Mesodermal cell (in vitro differentiated cells): Measurements from ENCODE around the gene KIR2DL3. TPM values are rescaled to one million over a fixed set of nuclear protein-coding genes. Genes with fewer than 3 reads are reported as not detected.
"Not testable (repeated sequence)": the region's sequence is repeated elsewhere in the genome, so short reads cannot be mapped to it uniquely, and the experiment has no call there.

Source experiments
- H3K27ac ChIP-seq: 2 replicates; pipeline ENCODE4 v1.7.0; 2013; ENCODE audit warnings: mild to moderate bottlenecking, low read depth, low read length, moderate library complexity; ENCODE audit not compliant: severe bottlenecking
- H3K36me3 ChIP-seq: 2 replicates; pipeline ENCODE4 v1.7.1; 2013; ENCODE audit warnings: mild to moderate bottlenecking, low read length, moderate library complexity; ENCODE audit not compliant: control insufficient read depth, insufficient read depth
- H3K4me1 ChIP-seq: one replicate; pipeline ENCODE4 v1.7.1; 2013; ENCODE audit warnings: mild to moderate bottlenecking, low read length; ENCODE audit not compliant: insufficient read depth, control insufficient read depth, poor library complexity, severe bottlenecking
- H3K4me3 ChIP-seq: 2 replicates; pipeline ENCODE4 v1.7.0; 2013; ENCODE audit warnings: low read length, control low read depth, mild to moderate bottlenecking; ENCODE audit not compliant: insufficient read depth, poor library complexity, severe bottlenecking; ENCODE audit errors: extremely low read depth
- H3K9me3 ChIP-seq: 2 replicates; pipeline ENCODE4 v1.7.1; 2013; ENCODE audit warnings: mild to moderate bottlenecking, low read length, moderate library complexity; ENCODE audit not compliant: control insufficient read depth
- WGBS, 2 experiments: methylation state at CpG; one replicate each; pipeline ENCODE4 v1.1.5; 2013; ENCODE audit warnings: missing lambda C conversion rate in 2 of 2; ENCODE audit not compliant: insufficient coverage in 2 of 2; 5-methylcytosine and 5-hydroxymethylcytosine counted together
- polyA plus RNA-seq, 2 experiments: library from polyadenylated mRNA; stranded (reverse); fragments of 50-300 nt; gene quantifications; one replicate each; pipeline ENCODE4 v1.2.3, GENCODE V29; 2013

KIR2DL3 gene
- not detected for polyA plus RNA-seq (2013, experiment 1 of 2)
- not detected for polyA plus RNA-seq (2013, experiment 2 of 2)

DNA sequence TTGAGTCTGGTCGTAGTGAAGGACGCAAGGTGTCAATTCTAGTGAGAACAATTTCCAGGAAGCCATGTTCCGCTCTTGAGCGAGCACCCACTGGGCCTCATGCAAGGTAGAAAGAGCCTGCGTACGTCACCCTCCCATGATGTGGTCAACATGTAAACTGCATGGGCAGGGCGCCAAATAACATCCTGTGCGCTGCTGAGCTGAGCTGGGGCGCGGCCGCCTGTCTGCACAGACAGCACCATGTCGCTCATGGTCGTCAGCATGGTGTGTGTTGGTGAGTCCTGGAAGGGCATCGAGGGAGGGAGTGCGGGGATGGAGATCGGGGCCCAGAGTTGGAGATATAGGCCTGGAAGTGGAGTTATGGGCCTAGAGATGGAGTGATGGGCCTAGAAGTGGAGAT lies at the start of gene KIR2DL3:
Gene KIR2DL3 (plus strand): TSS at position 208 of the 400 bp plus-strand sequence. CDS start 33 bp downstream, at position 241.
- not testable (repeated sequence) for H3K4me3 ChIP-seq, H3K27ac ChIP-seq, H3K4me1 ChIP-seq, H3K36me3 ChIP-seq
- WGBS, 2 experiments = 76 to 85% methylated on average over 7 to 12 of the region's 16 CpGs
- H3K9me3 ChIP-seq = peaks cover 22% of the 10 kb centered on the region

DNA sequence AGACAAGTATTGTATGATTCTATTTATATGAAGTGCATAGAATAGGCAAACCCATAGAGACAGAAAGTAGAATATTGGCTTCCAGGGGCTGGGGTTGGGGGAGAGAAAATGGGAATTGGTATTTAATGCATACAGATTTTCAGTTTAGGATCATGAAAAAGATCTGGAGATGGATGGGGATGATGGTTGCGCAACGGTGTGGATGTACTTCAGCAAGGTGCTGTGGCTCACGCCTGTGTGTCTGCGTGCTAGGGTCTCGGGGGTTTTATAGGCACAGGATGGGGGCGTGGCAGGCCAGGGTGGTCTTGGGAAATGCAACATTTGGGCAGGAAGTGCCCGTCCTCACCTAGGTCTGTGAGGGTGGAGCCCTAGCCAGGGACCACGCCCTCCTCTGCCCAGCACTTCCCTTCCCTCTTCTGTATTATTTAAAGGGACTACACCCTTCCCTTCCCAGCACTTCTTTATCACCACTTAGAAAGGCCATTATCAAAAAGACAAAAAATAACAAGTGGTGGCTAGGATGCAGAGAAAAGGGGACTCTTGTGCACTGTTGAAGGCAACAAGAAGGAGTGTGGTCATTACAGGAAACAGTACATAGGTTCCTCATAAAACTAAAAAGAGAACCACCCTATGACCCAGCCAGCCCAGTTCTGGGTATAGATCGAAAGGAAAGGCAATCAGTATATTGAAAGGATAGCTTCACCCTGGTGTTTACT lies 46.6 kb upstream of the KIR2DL3 start:
- H3K27ac ChIP-seq = no peak overlapping the region
- no peaks in the 10 kb centered on the region for H3K36me3 ChIP-seq
- H3K4me3 ChIP-seq = no peak overlapping the region
- WGBS, 2 experiments = 51 to 56% methylated on average over 6 to 7 of the region's 9 CpGs
- peaks cover 55% of the 10 kb centered on the region for H3K9me3 ChIP-seq
- no peaks in the 10 kb centered on the region for H3K4me1 ChIP-seq

DNA sequence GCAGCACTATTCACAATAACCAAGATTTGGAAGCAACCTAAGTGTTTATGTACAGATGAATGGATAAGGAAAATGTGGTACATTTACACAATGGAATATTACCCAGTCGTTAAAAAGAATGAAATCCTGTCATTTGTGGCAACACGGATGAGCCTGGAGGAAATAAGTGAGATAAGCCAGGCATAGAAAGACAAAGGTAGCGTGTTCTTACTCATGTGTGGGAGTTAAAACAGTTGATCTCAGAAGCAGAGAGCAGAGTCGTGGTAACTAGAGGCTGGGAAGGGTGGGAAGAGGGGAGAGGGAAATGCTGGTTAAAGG lies 46.1 kb upstream of the KIR2DL3 start:
- H3K4me1 ChIP-seq = no peaks in the 10 kb centered on the region
- H3K4me3 ChIP-seq = no peak overlapping the region
- no peaks in the 10 kb centered on the region for H3K36me3 ChIP-seq
- 43% methylated on average over 4 of the region's 4 CpGs for WGBS, 2 experiments
- H3K27ac ChIP-seq = no peak overlapping the region
- peaks cover 54% of the 10 kb centered on the region for H3K9me3 ChIP-seq

DNA sequence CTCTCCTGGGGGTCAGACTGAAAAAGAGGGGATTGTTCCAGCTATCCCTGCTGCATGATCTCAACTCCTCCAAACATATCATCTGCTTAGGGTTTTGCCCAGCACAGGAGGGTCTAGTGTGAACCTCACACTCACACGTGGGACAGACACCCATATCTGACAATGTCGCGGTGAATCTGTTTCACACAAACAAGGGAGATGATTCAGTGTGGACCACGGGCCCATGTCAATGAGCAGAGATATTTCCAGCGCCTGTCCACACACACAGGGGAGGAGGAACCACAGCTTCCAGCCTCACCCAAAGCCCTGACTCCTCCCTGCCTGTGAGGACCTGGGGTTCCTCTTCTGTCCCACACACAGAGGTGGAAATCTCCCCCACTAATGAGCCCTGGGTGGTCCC lies 43.7 kb upstream of the KIR2DL3 start:
- H3K9me3 ChIP-seq = peaks cover 56% of the 10 kb centered on the region
- H3K36me3 ChIP-seq = no peaks in the 10 kb centered on the region
- no peak overlapping the region for H3K4me3 ChIP-seq
- WGBS, 2 experiments = 61 to 63% methylated on average over 4 to 5 of the region's 5 CpGs
- H3K4me1 ChIP-seq = no peaks in the 10 kb centered on the region
- H3K27ac ChIP-seq = no peak overlapping the region

DNA sequence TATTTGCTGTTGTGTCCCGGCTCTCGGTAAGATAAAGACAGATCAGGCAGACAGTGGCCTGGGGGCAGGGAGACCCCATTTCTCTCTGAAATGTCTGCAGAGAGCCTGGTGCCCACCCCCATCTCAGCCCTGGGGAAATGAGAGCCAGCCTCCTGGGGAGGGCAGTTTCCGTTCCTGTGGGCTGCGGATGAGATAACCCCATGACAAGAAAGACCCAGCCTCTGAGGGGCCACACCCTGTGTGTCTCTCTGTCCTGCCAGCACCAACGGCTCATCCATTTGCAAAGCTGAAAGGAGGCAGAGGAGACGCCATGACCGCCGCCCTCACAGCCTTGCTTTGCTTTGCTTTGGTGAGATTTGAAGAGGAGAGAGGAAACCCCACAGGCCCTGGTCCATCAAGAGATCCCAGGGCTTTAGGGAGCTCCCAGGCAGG lies 42.2 kb upstream of the KIR2DL3 start:
- no peaks in the 10 kb centered on the region for H3K4me1 ChIP-seq
- peaks cover 65% of the 10 kb centered on the region for H3K9me3 ChIP-seq
- WGBS, 2 experiments = 90% methylated on average over 6 to 7 of the region's 8 CpGs
- no peak overlapping the region for H3K4me3 ChIP-seq
- H3K36me3 ChIP-seq = no peaks in the 10 kb centered on the region
- H3K27ac ChIP-seq = no peak overlapping the region

DNA sequence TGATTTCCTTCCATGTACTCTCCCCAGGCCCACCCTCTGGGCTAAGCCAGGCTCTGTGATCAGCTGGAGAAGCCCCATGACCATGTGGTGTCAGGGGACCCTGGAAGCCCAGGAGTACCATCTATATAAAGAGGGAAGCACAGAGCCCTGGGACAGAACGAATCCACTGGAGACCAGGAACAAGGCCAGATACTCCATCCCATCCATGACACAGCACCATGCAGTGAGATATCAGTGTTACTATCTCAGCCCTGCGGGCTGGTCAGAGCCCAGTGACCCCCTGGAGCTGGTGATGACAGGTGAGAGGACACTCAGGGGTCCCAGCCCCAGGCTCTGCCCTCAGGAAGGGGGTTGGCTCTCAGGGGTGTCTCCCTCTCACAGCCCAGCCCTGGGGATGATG lies 41.5 kb upstream of the KIR2DL3 start:
- Histone ChIP-seq H3K9me3 (peaks cover 65% of the 10 kb centered on the region), H3K36me3 (no peaks in the 10 kb centered on the region), H3K4me1 (no peaks in the 10 kb centered on the region), H3K4me3 (no peak overlapping the region), H3K27ac (no peak overlapping the region)
- 33 to 37% methylated on average over 1 to 2 of the region's 2 CpGs for WGBS, 2 experiments

DNA sequence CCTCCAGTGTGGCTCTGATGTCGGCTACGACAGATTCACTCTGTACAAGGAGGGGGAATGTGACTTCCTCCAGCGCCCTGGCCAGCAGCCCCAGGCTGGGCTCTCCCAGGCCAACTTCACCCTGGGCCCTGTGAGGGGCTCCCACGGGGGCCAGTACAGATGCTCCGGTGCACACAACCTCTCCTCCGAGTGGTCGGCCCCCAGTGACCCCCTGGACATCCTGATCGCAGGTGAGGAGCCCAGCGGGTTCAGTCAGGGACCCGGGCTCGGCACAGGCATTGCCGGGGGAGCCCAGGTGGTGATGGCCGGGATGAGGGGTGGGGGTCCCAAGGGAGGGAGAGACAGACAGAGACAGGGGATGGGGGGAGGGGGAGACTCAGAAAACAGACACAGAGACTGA lies 40.6 kb upstream of the KIR2DL3 start:
- not testable (repeated sequence) for H3K36me3 ChIP-seq
- WGBS, 2 experiments = 60 to 70% methylated on average over 2 to 4 of the region's 13 CpGs

DNA sequence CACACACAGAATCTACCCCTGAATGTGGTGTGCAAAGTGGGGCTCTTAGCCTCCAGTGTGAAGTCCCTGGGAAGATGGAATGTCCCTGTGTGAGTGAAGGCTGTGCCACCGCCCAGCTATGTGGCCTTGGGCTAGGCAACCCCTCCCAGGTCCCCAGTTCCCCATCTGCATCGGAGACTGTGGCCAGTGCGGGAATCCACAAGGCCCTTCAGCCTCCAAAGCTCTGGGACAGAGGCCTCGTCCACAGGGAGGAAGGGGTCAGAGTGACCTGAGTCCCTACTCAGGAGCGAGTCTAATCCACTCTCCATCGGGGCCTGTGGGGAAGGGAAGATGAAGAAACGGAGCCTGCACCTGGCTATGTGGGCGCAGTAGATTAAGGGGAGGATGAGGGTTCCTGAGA lies 33.4 kb upstream of the KIR2DL3 start:
- Histone ChIP-seq H3K36me3 (no peaks in the 10 kb centered on the region), H3K4me1 (no peaks in the 10 kb centered on the region), H3K9me3 (peaks cover 65% of the 10 kb centered on the region), H3K4me3 (no peak overlapping the region), H3K27ac (no peak overlapping the region)
- 58 to 62% methylated on average over 7 to 8 of the region's 8 CpGs for WGBS, 2 experiments

More for the DNA sequence above, 40.6 kb upstream of the KIR2DL3 start:
- H3K4me3 ChIP-seq, H3K27ac ChIP-seq, H3K4me1 ChIP-seq: not testable (repeated sequence)
- peaks cover 62% of the 10 kb centered on the region for H3K9me3 ChIP-seq

DNA sequence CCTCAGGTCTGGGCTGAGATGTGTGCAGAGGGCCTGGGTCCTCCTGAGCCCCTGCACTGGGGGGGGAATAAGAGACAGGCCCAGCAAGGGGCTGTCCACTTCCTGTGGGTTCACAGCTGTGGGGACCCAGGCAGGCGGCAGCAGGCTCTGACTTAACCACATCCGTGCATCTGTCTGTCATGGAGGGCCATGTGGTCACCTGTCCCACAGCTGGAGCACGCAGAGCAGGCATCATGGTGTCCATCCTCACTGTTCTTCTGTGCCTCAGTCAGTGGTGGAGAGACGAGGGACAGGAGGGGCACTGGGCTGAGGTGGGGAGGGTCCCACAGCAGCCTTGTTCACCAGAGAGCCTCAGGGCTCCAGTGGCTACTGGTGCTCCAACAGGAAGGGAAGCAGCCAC lies 30.4 kb upstream of the KIR2DL3 start:
- WGBS, 2 experiments = 47 to 59% methylated on average over 3 to 4 of the region's 4 CpGs
- Histone ChIP-seq H3K9me3 (peaks cover 57% of the 10 kb centered on the region), H3K4me3 (no peak overlapping the region), H3K27ac (no peak overlapping the region), H3K36me3 (no peaks in the 10 kb centered on the region), H3K4me1 (no peaks in the 10 kb centered on the region)

DNA sequence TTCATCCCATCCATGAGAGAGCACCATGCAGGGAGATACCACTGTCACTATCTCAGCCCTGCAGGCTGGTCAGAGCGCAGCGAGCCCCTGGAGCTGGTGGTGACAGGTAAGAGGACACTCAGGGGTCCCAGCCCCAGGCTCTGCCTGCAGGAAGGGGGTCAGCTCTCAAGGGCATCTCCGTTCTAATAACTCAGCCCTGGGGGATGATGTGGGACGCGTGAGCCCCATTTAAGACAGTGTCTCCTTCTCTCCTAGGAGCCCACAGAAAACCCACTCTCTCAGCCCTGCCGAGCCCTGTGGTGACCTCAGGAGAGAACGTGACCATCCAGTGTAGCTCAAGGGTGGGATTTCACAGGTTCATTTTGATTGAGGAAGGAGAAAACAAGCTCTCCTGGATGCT lies 29.5 kb upstream of the KIR2DL3 start:
- H3K9me3 ChIP-seq = peaks cover 56% of the 10 kb centered on the region
- no peak overlapping the region for H3K4me3 ChIP-seq
- no peaks in the 10 kb centered on the region for H3K4me1 ChIP-seq
- no peaks in the 10 kb centered on the region for H3K36me3 ChIP-seq
- no peak overlapping the region for H3K27ac ChIP-seq
- WGBS, 2 experiments = 69 to 82% methylated on average over 5 to 7 of the region's 7 CpGs

DNA sequence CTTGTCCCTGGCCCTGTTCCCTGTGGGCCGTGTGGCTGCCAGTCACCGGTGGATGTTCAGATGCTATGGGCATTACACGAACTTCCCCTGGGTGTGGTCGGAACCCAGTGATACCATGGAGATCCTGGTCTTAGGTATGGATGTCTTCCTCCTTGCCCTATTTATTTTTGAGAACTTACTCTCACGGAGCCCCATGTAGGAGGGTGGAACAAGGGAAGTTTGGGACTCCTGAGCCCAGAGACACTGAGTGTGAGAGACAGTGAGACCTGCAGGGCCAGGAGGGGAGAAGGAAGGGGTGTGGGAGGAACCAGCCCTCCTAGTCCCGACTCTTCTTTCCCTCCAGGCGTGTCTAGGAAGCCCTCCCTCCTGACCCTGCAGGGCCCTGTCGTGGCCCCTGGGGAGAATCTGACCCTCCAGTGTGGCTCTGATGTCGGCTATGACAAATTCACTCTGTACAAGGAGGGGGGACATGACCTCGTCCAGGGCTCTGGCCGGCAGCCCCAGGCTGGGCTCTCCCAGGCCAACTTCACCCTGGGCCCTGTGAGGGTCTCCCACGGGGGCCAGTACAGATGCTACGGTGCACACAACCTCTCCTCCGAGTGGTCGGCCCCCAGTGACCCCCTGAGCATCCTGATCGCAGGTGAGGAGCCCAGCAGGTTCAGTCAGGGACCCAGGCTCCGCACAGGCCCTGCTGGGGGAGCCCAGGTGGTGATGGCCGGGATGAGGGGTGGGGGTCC lies 28.9 kb upstream of the KIR2DL3 start:
- H3K4me1 ChIP-seq = no peaks in the 10 kb centered on the region
- H3K36me3 ChIP-seq = no peaks in the 10 kb centered on the region
- no peak overlapping the region for H3K4me3 ChIP-seq
- peaks cover 50% of the 10 kb centered on the region for H3K9me3 ChIP-seq
- WGBS, 2 experiments = 66 to 71% methylated on average over 11 to 13 of the region's 18 CpGs
- H3K27ac ChIP-seq = no peak overlapping the region
